A549 (cell line): Measurements from ENCODE around the gene TOB2. TPM values are rescaled to one million over a fixed set of nuclear protein-coding genes. Genes with fewer than 3 reads are reported as not detected.
A peak's percentile ranks its signal among the peaks of the same experiment; 100 is the strongest.
"Not testable (repeated sequence)": the region's sequence is repeated elsewhere in the genome, so short reads cannot be mapped to it uniquely, and the experiment has no call there.

Experiments used
- ATAC-seq, 2 experiments: fragments of 200-7000 bp in 1 of 2; fragments of >200 bp in 1 of 2; cut with Nextera tagmentation in 1 of 2; cut with Tn5 transposase in 1 of 2; 3 replicates each; pipeline versions ENCODE4 v1.8.0 to v1.9.1; 2018 to 2020; ENCODE audit warnings: mild to moderate bottlenecking in 1 of 2, moderate library complexity in 1 of 2
- CTCF ChIA-PET: fragments of 300-600 bp; sonication (Branson Sonifier 250); formaldehyde crosslinking; extraction: SDS; loops from one replicate; lab custom pipeline; 2021; ENCODE audit warnings: antibody characterized with exemption, inconsistent platforms; lab: Yijun Ruan, JAX
- POLR2A ChIA-PET: fragments of 350-600 bp; formaldehyde crosslinking; extraction: SDS; loops from one replicate; lab custom pipeline; 2021; ENCODE audit warnings: antibody characterized with exemption, inconsistent platforms; lab: Yijun Ruan, JAX
- DNase-seq, 2 experiments: peaks; one replicate each; pipeline versions ENCODE4 v3.0.0 to v3.0.0-alpha.2; 2011 to 2016; ENCODE audit warnings: low read depth in 1 of 2, low spot score in 1 of 2
- FAIRE-seq: peaks from 2 replicates; lab custom pipeline; 2011; peaks lifted over from hg19 to GRCh38; lab: Jason Lieb, UNC
- H3K27ac ChIP-seq, 2 experiments: fragments of >200 bp; sonication (Bioruptor Twin); formaldehyde crosslinking; 3 replicates each; pipeline ENCODE4 v1.5.1; 2016 to 2017
- H3K4me1 ChIP-seq: fragments of >200 bp; sonication (Bioruptor Twin); formaldehyde crosslinking; 3 replicates; pipeline ENCODE4 v1.6.1; 2016
- H3K4me2 ChIP-seq: fragments of >200 bp; sonication (Bioruptor Twin); formaldehyde crosslinking; 3 replicates; pipeline ENCODE4 v1.6.1; 2016
- H3K4me3 ChIP-seq: fragments of >200 bp; sonication (Bioruptor Twin); formaldehyde crosslinking; 3 replicates; pipeline ENCODE4 v1.5.1; 2016
- H3K9me3 ChIP-seq: fragments of >200 bp; sonication (Bioruptor Twin); formaldehyde crosslinking; 3 replicates; pipeline ENCODE4 v1.6.1; 2016
- BHLHE40 ChIP-seq: IDR thresholded peaks from 2 replicates; pipeline ENCODE4 v1.6.1; 2012; ENCODE audit warnings: low read depth, low read length, inconsistent platforms
- CHD2 ChIP-seq: fragments of 150-350 bp; IDR thresholded peaks from 2 replicates; pipeline ENCODE4 v1.6.1; 2014; ENCODE audit warnings: low read length; ENCODE audit not compliant: partially characterized antibody
- EP300 ChIP-seq, 2 experiments: fragments of >200 bp; sonication (Bioruptor Twin); formaldehyde crosslinking; IDR thresholded peaks; 2 replicates in 1 of 2; 3 replicates in 1 of 2; pipeline ENCODE4 v1.6.1; 2016 to 2017
- ESRRA ChIP-seq: fragments of 150-350 bp; IDR thresholded peaks from 2 replicates; pipeline ENCODE4 v1.6.1; 2014; ENCODE audit warnings: mild to moderate bottlenecking, low read length, borderline replicate concordance
- FOSB ChIP-seq: fragments of 250-450 bp; sonication (Bioruptor Pico); IDR thresholded peaks from 2 replicates; pipeline ENCODE4 v1.5.0; 2020; ENCODE audit warnings: mild to moderate bottlenecking, moderate library complexity
- GATA3 ChIP-seq: IDR thresholded peaks from 2 replicates; pipeline ENCODE4 v1.6.1; 2012; ENCODE audit warnings: borderline replicate concordance
- HDAC2 ChIP-seq: fragments of 200-600 bp; sonication (generic); IDR thresholded peaks from 2 replicates; pipeline ENCODE4 v1.6.1; 2016
- JUN ChIP-seq, 2 experiments: fragments of >200 bp; sonication (Bioruptor Twin); formaldehyde crosslinking; IDR thresholded peaks; 2 replicates in 1 of 2; 3 replicates in 1 of 2; pipeline ENCODE4 v1.6.1; 2016 to 2017
- KDM1A ChIP-seq: fragments of 200-600 bp; sonication (generic); IDR thresholded peaks from 2 replicates; pipeline ENCODE4 v1.6.1; 2016; ENCODE audit warnings: low read depth, mild to moderate bottlenecking
- KDM5A ChIP-seq: fragments of 200-600 bp; sonication (generic); IDR thresholded peaks from 2 replicates; pipeline ENCODE4 v1.6.1; 2016; ENCODE audit warnings: antibody characterized with exemption, mild to moderate bottlenecking
- NPAS2 ChIP-seq: fragments of 250-450 bp; sonication (Bioruptor Pico); IDR thresholded peaks from 2 replicates; pipeline ENCODE4 v1.8.0; 2022; ENCODE audit warnings: mild to moderate bottlenecking, moderate library complexity, borderline replicate concordance
- RAD21 ChIP-seq, 2 experiments: fragments of >200 bp in 1 of 2; sonication (Bioruptor Twin) in 1 of 2; formaldehyde crosslinking in 1 of 2; IDR thresholded peaks in 1 of 2; conservative IDR thresholded peaks in 1 of 2; 2 replicates in 1 of 2; 3 replicates in 1 of 2; pipeline ENCODE4 v1.6.1; 2012 to 2018; ENCODE audit warnings: inconsistent platforms in 1 of 2
- RARB ChIP-seq: fragments of 250-450 bp; sonication (Bioruptor Pico); IDR thresholded peaks from 2 replicates; pipeline ENCODE4 v1.8.0; 2021; ENCODE audit warnings: mild to moderate bottlenecking, moderate library complexity
- RCOR1 ChIP-seq: fragments of 150-350 bp; IDR thresholded peaks from 2 replicates; pipeline ENCODE4 v1.6.1; 2014; ENCODE audit warnings: antibody characterized with exemption, low read length, low read depth
- RFX5 ChIP-seq: fragments of 450-650 bp; IDR thresholded peaks from 2 replicates; pipeline ENCODE4 v1.7.1; 2014; ENCODE audit warnings: antibody characterized with exemption, mild to moderate bottlenecking, moderate library complexity
- SREBF2 ChIP-seq: fragments of 450-650 bp; IDR thresholded peaks from 2 replicates; pipeline ENCODE4 v1.6.1; 2014; ENCODE audit warnings: mild to moderate bottlenecking, moderate library complexity
- TFCP2L1 ChIP-seq: fragments of 250-450 bp; sonication (Bioruptor Pico); IDR thresholded peaks from 2 replicates; pipeline ENCODE4 v1.5.0; 2021; ENCODE audit warnings: mild to moderate bottlenecking
- TP53 ChIP-seq: fragments of 250-450 bp; sonication (Bioruptor Pico); IDR thresholded peaks from 2 replicates; pipeline ENCODE4 v1.5.0; 2021; ENCODE audit warnings: mild to moderate bottlenecking, moderate library complexity
- ZC3H11A ChIP-seq: fragments of 450-650 bp; IDR thresholded peaks from 2 replicates; pipeline ENCODE4 v1.6.1; 2014; ENCODE audit warnings: antibody characterized with exemption, mild to moderate bottlenecking
- ZNF302 ChIP-seq: fragments of 250-450 bp; sonication (Bioruptor Pico); IDR thresholded peaks from 2 replicates; pipeline ENCODE4 v1.9.0; 2021; ENCODE audit warnings: inconsistent platforms, mild to moderate bottlenecking, moderate library complexity
- WGBS: methylation state at CpG from one replicate; pipeline ENCODE4 v1.1.6; 2017; ENCODE audit errors: missing lambda C conversion rate; 5-methylcytosine and 5-hydroxymethylcytosine counted together
- polyA plus RNA-seq, 4 experiments: library from polyadenylated mRNA; depleted of rRNA in 3 of 4; stranded (reverse); fragments of >200 nt; fragmentation: RNase III in 1 of 4; extraction: RNeasy Plus Mini Kit Qiagen cat#74134 plus additional on column Dnase treatment in 1 of 4; gene quantifications; 2 replicates in 3 of 4; 3 replicates in 1 of 4; pipeline ENCODE4 v1.2.3, GENCODE V29; 2011 to 2017
- TF ChIP-seq, protein P1 (sequence below): fragments of >200 bp; sonication (Bioruptor Twin); formaldehyde crosslinking; IDR thresholded peaks from 2 replicates; pipeline ENCODE4 v1.6.1; 2016
- TF ChIP-seq, protein P2 (sequence below): IDR thresholded peaks from 2 replicates; pipeline ENCODE4 v1.6.1; 2012
- TF ChIP-seq, protein P3 (sequence below): IDR thresholded peaks from 2 replicates; pipeline ENCODE4 v1.6.1; 2012
- TF ChIP-seq, protein P4 (sequence below): fragments of 450-650 bp; IDR thresholded peaks from 2 replicates; pipeline ENCODE4 v1.6.1; 2014; ENCODE audit warnings: antibody characterized with exemption

The TOB2 gene
- polyA plus RNA-seq, 2 of the 4 experiments (the other 2 are of a cell fraction) = 11.4 to 14.7 TPM

DNA sequence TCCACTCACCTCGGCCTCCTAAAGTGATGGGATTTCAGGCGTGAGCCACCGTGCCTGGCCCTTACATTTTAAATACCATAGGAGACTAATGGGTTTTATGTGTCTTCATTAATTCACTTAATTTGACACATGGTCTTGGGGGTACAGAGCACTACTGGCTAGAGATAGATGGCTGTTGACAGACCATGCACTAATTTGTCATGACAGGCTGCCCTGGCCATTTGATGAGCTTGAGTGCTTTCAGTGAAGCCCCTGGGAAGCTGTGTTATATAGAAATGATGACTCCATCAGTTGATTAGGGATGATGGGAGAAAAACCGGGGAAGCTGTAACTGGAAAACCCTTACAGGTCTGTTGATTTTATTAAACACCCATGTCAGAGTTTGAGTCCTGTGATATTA, 15.3 kb upstream of the TOB2 start:
- no peak for FAIRE-seq
- ChIA-PET POLR2A (interaction anchor here (1.0 to 1.1 kb wide), 2 partner anchors 14 to 15 kb away, joined by 3 to 4 read pairs; partner anchors contain the start of gene TOB2), CTCF (interaction anchor here (0.9 to 2.9 kb wide), 6 partner anchors 13 to 58 kb away, joined by 3 to 12 read pairs (median 4); no protein-coding TSS in a partner anchor)
- Histone ChIP-seq H3K9me3 (no peaks in the 10 kb centered on the region), H3K4me3 (no peak overlapping the region), H3K4me2 (no peak overlapping the region), H3K27ac (no peak overlapping the region), H3K4me1 (peaks cover under 1% of the 10 kb centered on the region; the same call in 1 of the 3 replicates)
- no peak for ATAC-seq
- 89% methylated on average over 4 of the region's 4 CpGs for WGBS
- DNase-seq = no peak
- TF ChIP-seq, protein P1, sequence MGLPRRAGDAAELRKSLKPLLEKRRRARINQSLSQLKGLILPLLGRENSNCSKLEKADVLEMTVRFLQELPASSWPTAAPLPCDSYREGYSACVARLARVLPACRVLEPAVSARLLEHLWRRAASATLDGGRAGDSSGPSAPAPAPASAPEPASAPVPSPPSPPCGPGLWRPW = no peak

DNA sequence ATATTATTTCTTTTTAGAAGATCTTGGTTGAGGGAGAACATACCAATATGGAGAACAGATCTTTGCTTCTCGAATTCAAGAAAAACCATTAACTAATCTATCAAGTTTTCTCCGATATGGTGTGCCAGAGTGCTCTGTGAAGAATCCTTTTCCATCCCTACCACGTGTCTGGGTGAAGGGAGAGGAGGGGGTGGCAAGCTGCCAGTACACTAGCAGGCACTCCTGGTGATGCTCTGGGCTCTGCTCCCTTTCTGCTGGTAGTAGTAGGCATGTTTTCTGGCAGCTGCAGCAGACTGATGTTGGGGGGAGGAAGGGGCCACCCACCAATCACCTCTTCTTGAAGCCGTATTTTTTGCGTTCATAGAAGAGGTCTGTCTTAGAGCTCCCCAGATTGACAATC, 13.5 kb upstream of the TOB2 start:
- not testable (repeated sequence) for H3K4me1 ChIP-seq, ATAC-seq, H3K4me3 ChIP-seq, DNase-seq, H3K27ac ChIP-seq, FAIRE-seq, H3K9me3 ChIP-seq, H3K4me2 ChIP-seq
- 82% methylated on average over 5 of the region's 5 CpGs for WGBS
- CTCF ChIA-PET = interaction anchor here (1.1 kb wide), 1 partner anchor 8 kb away, joined by 3 read pairs; the partner anchor contains the start of gene PHF5A
- POLR2A ChIA-PET = interaction anchor here (2.0 kb wide), 1 partner anchor 14 kb away, joined by 6 read pairs; the partner anchor contains the start of gene TOB2

DNA sequence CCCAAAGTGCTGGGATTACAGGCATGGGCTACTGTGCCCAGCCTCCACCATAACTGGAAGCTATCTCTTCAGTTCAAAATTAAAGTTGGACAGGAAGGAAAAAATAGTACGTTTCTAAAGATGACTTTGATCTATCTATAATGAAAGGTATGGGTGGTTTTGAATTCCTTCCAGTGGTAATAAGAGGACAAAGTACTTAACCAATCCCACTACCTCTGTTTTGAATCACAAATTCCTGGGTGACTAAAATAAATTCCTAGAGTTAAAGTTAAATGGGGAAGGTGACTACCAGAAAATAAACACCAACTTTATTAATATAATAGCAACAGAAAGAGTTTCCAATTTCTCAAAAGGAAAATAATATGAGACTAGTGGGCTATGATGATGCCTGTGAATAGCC, 12.8 kb upstream of the TOB2 start:
- ChIA-PET CTCF (no interaction called here), POLR2A (interaction anchor here (2.0 kb wide), 1 partner anchor 13 kb away, joined by 6 read pairs; the partner anchor contains the start of gene TOB2)
- Histone ChIP-seq H3K4me3 (no peak overlapping the region), H3K4me2 (no peak overlapping the region), H3K27ac (no peak overlapping the region), H3K4me1 (peaks cover 2% of the 10 kb centered on the region; the same call in 1 of the 3 replicates), H3K9me3 (no peaks in the 10 kb centered on the region)
- FAIRE-seq = no peak
- ATAC-seq = no peak
- DNase-seq = no peak
- 78% methylated on average over 1 of the region's 1 CpG for WGBS
- TF ChIP-seq JUN (IDR thresholded peaks at IDR 0.05) = no peak

DNA sequence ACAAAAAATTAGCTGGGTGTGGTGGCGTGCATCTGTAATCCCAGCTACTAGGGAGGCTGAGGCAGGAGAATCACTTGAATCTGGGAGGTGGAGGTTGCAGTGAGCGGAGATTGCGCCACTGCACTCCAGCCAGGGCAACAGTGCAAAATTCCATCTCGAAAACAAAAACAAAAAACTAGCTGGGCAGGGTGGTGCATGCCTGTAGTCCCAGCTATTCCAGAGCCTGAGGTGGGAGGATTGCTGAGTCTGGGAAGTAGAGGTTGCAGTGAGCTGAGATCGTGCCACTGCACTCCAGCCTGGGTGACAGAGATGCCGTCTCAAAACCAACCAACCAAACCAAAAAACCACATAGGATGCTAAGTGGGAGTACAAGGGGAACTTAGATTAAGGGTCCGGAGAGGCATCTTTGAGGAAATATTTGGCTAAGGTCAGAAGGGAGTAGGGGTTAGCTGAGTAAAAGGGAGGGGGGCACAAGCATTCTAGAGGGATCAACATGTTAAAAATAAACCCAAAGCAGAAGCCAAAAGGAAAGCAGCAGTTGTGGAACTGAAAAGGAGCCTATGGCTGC, 11.6 kb upstream of the TOB2 start:
- FAIRE-seq = no peak

DNA sequence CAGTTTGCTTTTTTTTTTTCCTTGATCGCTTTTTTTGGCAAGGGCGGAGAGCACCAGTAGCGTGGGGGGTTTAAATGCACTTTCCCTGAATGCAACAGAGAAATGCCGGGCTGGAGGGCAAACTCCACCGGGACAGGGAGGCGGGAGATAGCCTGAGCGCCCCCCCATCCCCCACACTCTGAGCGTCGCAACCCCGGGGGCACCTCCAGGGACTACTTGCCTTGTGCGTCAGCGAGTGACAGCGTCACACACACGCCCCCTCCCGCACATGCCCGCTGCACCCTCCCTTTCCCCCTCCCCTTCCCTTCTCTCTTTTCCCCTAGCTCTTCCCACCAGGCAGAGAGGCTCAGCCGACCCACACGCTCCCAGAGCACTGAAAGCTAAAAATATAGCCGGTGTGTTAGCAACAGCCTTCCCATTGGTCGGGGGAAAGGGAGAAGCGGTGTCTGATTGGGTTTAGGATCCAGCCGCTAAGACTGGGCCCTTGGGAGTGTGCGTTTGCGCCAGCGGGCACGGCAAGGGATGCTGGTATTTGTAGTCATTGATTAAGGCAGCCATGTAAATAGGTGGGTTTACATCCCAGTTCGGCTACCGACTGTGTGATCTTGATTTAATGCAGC, 1.7 kb upstream of the TOB2 start:
- DNase-seq (peak; percentile 87 to 98), ATAC-seq (peak; percentile 76 to 85), FAIRE-seq (no peak)
- Histone ChIP-seq H3K27ac (peak overlapping the region; percentile 100), H3K4me3 (peak overlapping the region; percentile 96), H3K9me3 (no peaks in the 10 kb centered on the region), H3K4me1 (peaks cover 10% of the 10 kb centered on the region), H3K4me2 (peak overlapping the region; percentile 76)
- POLR2A ChIA-PET = interaction anchor here (0.6 to 2.4 kb wide), 9 partner anchors 8 to 497 kb away, joined by 3 to 13 read pairs (median 4); partner anchors contain the start of genes ACO2, PHF5A, RBX1 and TEF
- 2% methylated on average over 24 of the region's 28 CpGs for WGBS
- CTCF ChIA-PET = interaction anchor here (1.0 to 2.6 kb wide), 5 partner anchors 11 to 84 kb away, joined by 3 to 11 read pairs (median 3); no protein-coding TSS in a partner anchor
- TF ChIP-seq, protein P2, sequence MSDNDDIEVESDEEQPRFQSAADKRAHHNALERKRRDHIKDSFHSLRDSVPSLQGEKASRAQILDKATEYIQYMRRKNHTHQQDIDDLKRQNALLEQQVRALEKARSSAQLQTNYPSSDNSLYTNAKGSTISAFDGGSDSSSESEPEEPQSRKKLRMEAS = peak; percentile 78
- TF ChIP-seq ESRRA = no peak
- TF ChIP-seq KDM1A = no peak
- TF ChIP-seq HDAC2 = no peak
- TF ChIP-seq SREBF2 = no peak
- TF ChIP-seq ZC3H11A = no peak
- peak; percentile 98 for TF ChIP-seq RFX5
- TF ChIP-seq KDM5A = no peak
- TF ChIP-seq NPAS2 (CRISPR knock-in tag) = no peak
- TF ChIP-seq BHLHE40 = peak; percentile 38; the same call in 1 of the 2 replicates
- no peak for TF ChIP-seq RAD21 (conservative IDR thresholded peaks at IDR 0.05 in 1 of 2, IDR thresholded peaks at IDR 0.05 in 1 of 2)
- peak; percentile 49 for TF ChIP-seq CHD2
- TF ChIP-seq ZNF302 = no peak
- TF ChIP-seq, protein P3, sequence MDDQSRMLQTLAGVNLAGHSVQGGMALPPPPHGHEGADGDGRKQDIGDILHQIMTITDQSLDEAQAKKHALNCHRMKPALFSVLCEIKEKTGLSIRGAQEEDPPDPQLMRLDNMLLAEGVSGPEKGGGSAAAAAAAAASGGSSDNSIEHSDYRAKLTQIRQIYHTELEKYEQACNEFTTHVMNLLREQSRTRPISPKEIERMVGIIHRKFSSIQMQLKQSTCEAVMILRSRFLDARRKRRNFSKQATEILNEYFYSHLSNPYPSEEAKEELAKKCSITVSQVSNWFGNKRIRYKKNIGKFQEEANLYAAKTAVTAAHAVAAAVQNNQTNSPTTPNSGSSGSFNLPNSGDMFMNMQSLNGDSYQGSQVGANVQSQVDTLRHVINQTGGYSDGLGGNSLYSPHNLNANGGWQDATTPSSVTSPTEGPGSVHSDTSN = peak; percentile 33; the same call in 1 of the 2 replicates
- TF ChIP-seq TP53 = no peak
- no peak for TF ChIP-seq EP300 (IDR thresholded peaks at IDR 0.05)
- no peak for TF ChIP-seq RCOR1
- TF ChIP-seq GATA3 = peak; percentile 14; the same call in 1 of the 2 replicates
- TF ChIP-seq, protein P4, sequence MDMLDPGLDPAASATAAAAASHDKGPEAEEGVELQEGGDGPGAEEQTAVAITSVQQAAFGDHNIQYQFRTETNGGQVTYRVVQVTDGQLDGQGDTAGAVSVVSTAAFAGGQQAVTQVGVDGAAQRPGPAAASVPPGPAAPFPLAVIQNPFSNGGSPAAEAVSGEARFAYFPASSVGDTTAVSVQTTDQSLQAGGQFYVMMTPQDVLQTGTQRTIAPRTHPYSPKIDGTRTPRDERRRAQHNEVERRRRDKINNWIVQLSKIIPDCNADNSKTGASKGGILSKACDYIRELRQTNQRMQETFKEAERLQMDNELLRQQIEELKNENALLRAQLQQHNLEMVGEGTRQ = no peak; the same call in 1 of the 2 replicates
- peak in 1 of 2 experiments; percentile 67; a peak in 3 of 5 replicates for TF ChIP-seq JUN (IDR thresholded peaks at IDR 0.05)
- TF ChIP-seq TFCP2L1 (CRISPR knock-in tag) = no peak

More for the DNA sequence above, 11.6 kb upstream of the TOB2 start:
- Histone ChIP-seq H3K27ac (no peak overlapping the region), H3K4me2 (no peak overlapping the region), H3K9me3 (no peaks in the 10 kb centered on the region), H3K4me1 (peaks cover 5% of the 10 kb centered on the region; the same call in 1 of the 3 replicates), H3K4me3 (no peak overlapping the region)
- no peak for ATAC-seq
- ChIA-PET CTCF (interaction anchor here (0.9 to 1.5 kb wide), 2 partner anchors 11 to 60 kb away, joined by 3 to 5 read pairs; partner anchors contain the start of gene TOB2), POLR2A (interaction anchor here (1.4 to 2.0 kb wide), 2 partner anchors 10 to 12 kb away, joined by 3 to 6 read pairs; partner anchors contain the start of genes ACO2, PHF5A and TOB2)
- TF ChIP-seq FOSB (CRISPR knock-in tag) (no peak), KDM1A (no peak), RARB (CRISPR knock-in tag) (no peak), TP53 (no peak)
- WGBS = 97% methylated on average over 7 of the region's 7 CpGs
- DNase-seq = no peak
